Activated gamma-delta T cell treated with Interleukin-2 at 50 U/mL for 16 hours (primary cell): ENCODE results near the gene PDZRN3.

ENCODE experiments used
- DNase-seq: peaks from one replicate; pipeline ENCODE4 v3.0.0-alpha.2; 2020

Gene PDZRN3

DNA sequence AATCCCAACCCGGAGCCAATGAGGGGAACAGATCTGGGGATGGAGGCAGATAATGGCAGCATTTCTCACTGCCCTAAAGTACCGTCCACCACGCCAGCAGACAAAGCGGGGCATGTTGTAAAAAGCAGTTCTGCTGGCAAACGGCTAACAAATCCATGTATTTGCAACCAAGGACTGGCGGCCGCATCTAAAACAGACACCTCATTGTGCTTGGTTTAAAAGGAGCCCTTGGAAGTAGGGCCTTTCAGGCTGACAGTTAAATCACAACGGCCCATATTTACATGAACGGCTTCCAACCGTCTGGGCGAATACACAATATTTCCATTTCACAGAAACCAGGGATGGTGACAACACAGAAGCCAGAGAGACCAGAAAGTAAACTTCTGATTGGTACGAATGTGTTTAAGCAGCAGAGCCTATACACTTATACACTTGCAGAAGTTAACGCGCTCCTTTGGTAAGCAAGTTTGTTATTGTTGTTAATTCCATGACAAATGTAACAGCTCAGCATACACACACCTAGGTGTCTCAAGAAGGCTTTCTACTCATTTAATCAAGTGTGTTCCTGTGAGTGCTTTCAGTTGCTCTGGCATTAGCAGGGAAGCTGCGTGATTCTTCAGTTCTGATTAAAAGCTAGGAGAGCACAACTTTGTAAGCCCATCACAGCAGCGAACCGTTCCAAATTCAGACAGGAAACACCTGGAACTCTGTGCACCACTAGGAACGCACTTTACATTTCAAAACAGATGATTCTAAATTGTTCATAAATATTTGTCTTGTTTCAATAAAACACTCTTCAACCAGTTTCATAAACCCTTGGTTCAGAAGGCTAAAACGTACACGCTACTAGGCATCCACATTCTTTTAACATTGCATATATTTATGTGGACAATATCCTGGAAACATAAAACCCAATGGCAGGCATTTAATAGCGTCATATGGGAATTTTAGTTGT, 112.9 kb downstream of the PDZRN3 start:
- DNase-seq = no peak

DNA sequence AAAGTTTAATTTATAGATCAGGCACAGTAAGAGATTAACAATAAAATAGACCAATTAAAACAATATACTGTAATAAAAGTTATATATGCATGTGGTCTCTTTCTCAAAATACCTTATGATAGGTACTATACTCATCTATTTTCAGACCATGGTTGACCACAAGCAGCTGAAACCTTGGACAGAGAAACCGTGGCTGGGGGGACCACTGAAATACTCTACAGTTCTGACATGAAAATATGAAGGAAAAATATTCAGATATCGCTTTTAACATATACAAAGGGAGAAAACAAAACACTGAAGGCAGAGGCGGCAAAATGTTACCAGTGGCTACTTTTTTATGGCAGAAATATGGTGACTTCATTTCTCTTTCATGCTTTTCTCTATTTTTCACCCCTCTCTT, 114.0 kb downstream of the PDZRN3 start:
- no peak for DNase-seq

DNA sequence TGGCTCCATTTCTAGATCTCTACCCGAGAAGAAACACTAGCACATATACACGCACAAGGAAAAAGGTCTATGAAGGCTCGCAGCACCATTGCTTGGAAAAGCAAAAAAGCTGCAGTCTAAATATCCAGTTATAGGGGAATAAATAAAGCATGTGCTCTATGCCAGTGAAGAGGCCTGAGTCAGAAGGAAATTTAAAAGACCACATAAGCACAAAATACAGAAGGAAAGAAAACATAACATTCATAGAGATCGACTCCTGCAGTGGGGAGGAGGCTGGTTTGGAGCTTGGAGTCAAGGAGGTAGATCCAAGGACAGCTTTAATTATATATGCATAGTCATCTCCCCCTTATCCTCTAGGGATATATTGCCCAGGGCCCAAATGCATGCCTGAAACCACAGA, 114.4 kb downstream of the PDZRN3 start:
- no peak for DNase-seq

DNA sequence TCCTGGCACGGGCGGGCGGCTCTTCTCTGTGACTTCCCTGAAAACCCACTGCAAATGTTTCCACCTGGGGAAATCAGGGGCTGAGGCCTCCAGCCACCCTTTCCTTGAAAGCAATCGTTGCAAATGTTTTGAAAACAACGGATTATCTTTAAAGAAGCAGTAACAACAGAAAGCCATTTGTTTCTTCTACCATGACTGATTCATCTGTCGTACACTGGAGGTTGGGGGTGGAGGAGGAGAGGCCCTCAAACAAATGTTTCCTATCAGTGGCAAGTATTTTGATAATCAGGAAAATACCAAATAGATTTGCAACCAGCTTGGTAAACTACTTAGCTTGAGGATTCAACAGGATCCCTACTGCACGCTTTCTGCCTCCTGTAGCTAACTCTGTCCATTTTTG, 114.9 kb downstream of the PDZRN3 start:
- DNase-seq = no peak

DNA sequence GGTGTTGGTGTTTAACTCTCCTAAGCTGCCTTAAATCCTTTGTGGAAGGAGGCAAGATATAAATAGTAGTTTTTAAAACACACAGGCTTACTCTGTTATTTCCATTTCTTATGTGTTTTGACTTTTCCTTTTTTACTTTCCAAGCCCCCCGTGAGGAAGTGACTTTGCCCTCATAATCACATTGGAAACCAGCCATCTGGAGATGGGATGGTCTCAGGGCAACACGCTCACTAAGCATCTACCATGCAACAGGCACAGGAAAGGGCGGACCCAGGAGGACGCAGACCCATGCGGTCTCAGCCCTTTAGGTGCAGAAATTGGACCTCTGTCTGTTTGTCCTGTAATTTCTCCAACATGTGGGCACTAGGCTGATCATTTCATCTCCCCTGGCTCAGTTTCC, 115.7 kb downstream of the PDZRN3 start:
- no peak for DNase-seq

DNA sequence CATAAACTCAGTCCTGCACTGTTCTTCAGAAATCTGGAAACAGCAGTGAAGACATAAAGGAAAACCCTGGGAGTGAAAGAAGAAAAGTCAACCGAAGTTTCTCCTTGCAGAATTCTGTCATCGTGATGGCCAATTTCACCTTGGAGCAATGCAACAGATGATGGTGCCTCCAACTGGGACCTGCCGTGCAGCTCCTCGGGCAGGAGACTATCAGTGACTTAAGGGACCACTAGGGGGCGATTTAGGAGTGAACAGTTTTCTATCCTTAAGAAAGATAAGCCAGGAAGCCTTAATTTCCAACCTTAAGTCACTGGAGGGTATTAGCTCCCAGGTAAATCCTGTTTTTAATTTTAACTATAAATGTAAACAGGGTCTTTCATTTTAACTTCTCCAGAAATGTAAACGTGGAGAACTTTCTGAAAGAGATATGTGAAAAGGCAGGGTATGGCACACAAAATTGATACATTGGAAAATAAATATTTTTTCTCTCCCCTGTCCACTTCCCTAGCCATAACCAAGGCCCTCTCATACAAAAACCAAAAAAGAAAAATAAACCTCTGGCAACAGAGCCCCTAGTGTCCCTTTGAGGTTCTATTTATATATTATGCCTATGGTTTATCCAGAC, 116.3 kb downstream of the PDZRN3 start:
- DNase-seq = no peak

DNA sequence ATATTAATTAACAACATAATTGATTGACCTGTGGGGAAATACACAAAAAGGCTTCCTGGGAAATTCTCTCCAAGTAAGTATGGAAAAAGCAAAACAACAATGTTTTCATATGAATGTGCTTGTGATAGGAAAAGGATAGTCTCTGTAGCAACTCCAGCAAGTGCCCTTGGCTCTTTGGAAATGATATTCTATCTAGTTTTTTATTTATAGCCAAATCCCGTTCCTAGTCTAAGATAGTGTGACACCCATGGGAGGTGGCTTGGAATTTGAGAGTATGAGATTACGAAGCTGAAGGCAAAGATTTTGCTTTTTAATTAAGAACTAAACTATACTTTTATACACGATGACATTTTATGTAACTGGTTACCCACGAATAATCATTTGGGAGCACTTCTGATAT, 119.9 kb downstream of the PDZRN3 start:
- no peak for DNase-seq

DNA sequence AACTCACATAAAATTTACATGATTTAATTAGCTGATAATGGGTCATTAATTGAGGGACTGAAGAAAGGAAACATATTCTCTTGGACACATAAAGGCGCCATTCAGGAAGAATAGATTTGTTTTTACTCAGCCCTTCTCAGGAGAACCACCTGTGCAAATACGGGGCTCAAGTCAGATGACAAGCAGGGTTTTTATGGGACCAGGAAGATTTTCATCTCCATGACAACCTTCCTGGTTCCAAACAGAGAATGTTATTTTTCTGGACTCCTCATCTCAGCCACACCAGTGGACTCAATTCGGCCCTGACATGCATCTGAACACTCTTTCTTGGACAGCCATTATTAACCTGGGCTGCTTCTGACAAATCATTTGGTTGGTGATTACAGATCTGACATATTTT, 120.5 kb downstream of the PDZRN3 start:
- no peak for DNase-seq

DNA sequence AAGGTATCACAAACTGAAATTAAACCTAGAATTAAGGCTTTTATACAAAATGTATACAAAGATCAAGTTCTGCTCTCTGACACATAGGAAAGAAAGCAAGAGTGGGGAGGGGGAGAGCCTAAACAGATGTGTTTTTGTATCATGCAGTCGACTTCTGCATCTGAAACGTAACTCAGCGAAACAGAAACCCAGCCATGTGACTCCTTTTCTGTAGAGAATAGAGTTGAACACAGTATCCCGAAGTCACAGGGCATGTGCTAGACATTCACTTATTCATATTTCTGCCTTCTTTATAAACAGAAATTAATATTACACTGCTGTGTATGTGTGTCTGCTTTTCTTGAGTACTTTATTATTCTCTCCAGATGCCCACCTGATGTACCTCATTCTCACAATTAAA, 121.0 kb downstream of the PDZRN3 start:
- DNase-seq = no peak

DNA sequence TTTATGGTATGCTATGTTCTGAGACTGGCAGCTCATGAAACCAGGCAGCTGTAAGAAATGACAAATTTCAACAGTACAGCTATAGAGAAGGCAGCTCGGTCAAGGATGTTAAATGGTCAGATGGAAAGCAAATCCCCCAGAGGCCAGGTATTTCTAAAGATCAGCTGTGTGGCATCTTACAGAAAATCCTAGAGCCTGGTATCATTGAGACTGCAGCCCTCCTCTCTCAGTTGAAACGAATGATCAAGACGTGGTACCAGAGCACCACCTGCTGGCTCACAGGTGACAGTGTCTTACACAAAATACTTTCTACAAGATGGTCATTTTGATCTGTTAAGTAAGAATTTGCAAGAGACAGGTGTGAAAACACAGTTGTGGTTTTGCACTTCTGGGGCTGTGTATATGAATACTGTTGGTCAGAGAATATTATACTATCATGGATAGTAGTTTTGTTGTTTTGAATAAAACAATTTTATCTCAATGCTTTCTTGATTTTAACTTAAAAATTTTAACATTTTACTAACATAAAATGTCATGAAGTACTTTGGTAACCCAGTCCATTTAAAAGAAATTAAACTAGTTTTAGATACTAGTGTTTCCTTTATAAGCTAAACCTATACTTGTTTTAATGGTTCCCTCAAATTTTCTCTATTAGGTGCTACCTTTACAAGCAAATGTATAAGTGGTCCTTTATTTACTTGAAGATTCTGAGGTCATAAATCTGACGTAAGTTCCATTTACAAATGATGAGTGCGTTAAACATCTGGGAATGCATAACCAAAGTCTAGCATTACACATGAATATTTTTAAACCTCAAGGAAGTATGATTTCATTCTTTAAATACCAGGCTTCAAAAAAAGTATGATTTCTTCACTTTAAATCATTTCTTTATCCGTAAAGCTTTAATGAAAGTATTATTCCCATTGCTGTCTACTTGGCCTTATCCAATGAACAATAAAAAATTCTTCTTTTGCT, 121.8 kb downstream of the PDZRN3 start:
- peak; percentile 14 for DNase-seq

DNA sequence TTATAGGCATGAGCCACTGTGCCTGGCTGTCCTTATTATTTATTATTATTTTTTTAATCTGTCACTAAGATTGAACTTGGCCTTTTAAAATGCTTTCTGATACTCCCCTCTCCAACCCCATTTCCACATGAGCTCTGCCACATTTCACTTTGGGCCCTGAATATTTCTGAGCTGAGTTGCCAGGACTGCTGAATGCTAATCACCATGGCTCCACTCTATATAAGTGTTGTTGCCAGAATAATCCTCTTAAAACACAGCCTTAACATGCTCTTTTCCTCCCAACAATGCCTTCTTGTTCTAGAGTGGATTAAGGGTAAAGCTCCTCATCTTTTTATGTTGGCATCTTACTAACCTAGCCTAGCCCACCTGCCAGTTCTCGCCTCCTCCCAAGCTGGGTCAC, 124.4 kb downstream of the PDZRN3 start:
- no peak for DNase-seq

DNA sequence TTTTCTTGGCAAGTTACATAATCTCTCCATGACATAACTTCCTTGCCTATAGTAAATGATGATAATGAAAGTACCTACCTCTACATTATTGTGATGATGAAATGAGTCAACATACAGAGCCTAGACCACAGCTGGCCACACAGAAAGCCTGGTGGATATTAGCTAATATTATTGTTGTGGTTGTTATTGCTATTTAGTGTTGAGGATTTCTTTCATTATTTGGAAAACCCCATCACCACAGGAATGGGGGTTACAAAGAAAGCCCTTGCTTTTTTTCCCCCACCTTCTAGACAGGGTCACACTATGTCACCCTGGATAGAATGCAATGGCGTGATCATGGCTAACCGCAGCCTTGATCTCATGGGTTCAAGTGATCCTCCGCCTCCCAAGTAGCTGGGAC, 125.0 kb downstream of the PDZRN3 start:
- no peak for DNase-seq

DNA sequence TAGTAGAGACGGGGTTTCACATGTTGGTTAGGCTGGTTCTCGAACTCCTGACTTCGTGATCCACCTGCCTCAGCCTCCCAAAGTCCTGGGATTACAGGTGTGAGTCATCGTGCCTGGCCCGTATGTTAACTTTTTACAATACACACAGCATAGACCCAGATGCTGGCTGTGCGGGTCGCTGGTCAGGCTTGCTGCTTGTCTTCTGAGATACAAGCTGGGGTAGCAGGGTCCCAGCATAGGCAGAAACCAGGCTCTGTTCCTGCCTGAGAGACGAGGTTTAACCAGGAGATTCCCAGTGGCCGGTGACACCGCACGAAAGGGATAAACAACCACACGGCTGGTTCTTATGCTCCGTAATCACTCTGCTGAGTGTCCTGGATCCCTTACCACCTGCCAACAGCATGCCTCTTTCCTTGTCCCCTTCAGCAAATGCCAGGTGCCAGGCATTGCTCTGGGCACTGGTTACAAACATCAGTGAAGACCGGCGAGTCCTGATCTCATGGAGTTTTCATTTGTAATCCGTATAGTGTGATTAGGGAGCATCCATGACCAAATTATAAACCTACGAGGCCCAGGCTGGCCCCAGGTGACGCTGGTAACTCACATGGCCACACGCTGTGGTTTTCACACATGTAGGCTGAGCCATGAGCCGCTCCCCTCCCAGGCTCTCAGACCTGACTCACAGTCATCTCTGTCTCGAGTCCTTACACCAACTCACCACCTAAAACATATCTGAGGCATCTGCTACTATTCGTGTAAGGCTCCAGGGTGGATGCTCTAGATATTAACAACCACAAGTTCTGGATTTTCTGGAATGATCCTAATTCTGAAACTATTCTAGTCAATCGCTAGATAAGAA, 125.7 kb downstream of the PDZRN3 start:
- no peak for DNase-seq

DNA sequence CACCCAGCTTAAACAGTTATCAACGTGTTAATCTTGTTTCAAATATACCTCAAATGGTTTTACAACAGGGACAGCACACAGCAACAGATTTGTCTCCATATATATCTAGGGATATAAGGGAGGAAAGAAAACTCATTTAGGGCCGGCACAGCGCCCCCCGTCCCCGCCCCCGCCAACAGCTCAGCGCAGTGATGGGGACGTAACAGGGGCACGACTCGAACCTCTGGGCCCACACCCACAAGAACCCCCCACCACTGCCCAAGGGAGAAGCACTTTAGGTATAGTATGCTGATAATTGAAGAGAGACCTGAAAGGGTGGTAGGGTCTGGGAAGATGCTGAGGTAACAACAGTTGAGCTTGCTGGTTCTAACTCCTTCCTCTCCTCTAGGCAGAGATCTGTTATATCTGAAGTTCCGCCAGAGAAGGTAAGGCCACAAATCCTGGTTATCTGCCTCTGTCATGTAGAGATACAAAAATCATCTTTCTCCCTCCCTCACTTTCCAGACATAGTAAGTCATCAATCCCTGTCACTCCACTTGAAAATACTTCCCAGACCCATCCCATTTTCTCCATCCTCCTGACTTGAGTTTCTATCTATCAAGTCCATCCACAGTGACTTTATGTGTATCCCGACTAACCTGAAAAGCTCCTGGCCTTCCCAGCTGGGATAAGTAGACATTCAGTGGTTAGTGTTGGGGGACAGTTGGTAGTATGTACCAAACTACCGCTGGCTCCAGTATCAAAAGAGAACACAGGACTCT, 126.9 kb downstream of the PDZRN3 start:
- no peak for DNase-seq

DNA sequence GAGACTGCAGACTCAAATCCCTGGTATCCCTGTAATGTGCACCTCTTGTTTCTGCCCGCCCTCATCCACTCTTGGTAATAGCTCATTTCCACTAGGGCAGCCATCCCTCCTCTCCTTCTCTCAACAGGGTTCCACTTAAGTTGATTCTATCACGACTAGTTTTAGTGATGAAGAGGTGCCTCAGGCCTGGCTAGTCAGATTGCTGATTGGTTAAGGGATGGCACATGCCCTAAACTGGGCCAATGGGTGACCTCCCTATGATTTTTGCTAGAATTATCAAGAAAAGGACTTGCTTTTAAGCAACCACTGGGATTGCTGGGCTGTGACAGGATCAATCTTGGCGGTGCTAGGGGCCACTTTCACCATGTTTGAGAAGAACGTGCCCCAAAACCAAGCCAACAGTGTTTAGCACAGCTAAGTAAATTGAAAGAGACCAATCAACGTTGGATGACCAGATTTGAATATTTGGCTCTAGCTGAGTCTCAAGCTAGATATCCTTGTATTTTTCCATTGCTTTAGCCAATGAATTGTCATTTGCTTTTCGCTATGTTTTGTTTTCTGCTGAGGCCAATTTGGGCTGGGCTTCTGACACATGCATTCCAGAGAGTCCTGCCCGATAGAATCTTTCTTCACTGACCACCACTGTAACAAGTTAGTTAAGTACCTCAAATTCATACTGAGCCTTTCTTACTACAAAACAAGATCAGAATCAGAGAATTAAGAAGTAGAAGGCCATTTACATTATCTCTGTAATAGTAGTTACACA, 131.0 kb downstream of the PDZRN3 start:
- DNase-seq = no peak

DNA sequence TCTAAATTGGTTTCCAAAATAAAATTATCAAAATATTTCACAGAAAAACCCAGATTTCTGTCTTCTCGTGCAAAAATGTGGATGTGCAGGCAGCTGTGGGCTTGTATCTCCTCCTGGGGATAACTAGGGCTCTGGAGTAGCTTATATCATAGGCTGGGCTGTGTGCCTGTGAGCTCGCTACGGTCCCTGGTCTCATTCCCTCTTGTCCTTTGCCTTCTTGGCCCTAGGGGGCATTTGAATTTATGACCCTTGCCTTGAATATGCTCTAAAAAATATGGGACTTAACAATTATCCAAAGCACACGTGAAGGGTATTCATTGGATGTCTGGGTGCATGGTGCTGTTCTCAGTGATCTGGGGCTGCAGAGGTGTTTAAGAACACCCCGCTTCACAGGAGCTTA, 132.6 kb downstream of the PDZRN3 start:
- no peak for DNase-seq

DNA sequence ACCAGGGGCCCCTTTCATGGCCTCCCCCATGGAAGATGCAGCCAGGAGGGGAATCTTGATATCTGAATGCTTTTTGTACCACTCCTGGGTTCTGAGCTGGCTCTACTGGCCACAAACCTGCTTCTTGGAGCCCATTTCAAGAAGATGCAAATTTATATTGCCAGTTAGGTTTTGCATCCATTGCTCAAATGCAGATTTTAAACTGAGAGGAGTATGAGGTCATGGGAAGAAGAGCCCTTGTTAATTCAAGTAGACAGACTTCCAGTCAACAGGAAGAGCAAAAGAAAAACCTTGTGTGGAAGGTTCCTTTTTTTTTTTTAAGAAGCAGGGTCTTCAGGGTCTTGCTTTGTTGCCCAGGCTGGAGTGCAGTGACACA, 133.5 kb downstream of the PDZRN3 start:
- no peak for DNase-seq

DNA sequence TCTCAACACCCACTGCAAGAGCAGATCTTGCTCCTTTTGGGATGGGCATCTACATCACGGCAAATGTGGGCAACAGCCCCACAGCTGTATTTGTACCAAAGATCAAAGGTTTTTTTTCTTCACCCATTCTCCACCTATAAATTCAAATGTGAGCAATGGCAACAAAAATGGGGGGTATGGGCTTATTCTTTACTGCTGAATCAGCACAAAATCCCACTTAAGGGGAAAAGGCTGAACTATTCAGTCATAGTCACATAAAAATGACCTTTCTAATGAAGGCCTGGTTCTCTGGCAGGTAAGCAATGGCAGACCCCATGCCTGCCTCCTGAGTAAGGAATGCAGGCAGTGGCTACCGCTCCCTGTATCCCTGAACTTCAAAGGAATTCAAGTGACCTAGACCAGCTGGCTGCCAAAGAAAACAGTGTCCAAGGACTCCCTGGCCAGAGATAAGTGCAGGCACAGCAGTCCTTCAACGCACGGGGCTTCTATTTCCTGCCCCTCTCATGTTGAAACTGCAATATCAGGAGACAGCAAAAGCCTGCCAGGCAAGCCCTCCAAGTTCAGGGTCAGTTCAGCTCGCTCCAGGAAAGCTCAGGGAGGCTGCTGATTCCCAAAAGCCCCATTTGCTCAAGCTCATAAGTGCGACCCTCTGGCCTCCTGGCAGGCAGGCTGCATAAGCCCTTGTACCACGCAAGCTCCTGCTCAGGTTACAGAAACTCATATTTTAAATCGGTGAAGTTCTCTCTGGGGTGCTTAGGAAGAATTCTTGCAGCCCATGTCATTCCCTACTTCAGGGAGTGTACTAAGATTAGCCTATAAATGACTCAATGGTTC, 134.1 kb downstream of the PDZRN3 start:
- DNase-seq = no peak

DNA sequence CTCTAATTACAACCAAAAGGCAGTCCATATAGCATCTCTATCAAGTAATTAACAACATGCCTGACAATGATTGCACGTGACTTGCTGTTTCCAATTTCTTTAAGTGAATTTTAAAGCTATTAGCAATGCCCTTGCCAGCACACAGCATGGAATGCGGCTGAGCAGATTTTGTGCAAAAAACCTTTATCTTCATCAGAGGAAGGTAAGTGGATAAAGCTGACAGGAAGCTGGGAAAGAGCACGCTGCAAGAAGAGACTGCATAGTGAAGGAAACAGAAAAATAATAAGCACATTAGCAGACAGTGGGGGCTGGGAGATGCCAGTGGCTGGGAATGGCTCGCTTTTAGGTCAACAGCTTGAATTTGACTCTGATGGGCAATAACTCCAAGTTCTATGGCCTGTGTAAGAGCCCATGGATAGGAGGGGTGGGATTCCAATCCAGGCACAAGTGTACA, 138.8 kb downstream of the PDZRN3 start:
- no peak for DNase-seq
